ENCODE measurements around the gene PHLPP2. TPM values are rescaled to one million over a fixed set of nuclear protein-coding genes. Genes with fewer than 3 reads are reported as not detected.
"Not testable (repeated sequence)": the region's sequence is repeated elsewhere in the genome, so short reads cannot be mapped to it uniquely, and the experiment has no call there.

The PHLPP2 gene
- total RNA-seq, 1 experiment from 2014 or later = 15.7 TPM

GRCh38 chr16:71722801-71723536 lies 1.5 kb downstream of the PHLPP2 start:
- DNase-seq (ENCODE audit: low read depth) = peak; percentile 88

GRCh38 chr16:71721066-71721740 lies 3.3 kb downstream of the PHLPP2 start:
- no peak for DNase-seq (ENCODE audit: low read depth)

GRCh38 chr16:71712501-71712900 lies 12.0 kb downstream of the PHLPP2 start:
- no peak for DNase-seq (ENCODE audit: low read depth)

- DNase-seq (ENCODE audit: low read depth) = no peak
Measured at GRCh38 chr16:71711789-71712188, 12.7 kb downstream of the PHLPP2 start.

GRCh38 chr16:71709229-71709781 lies 15.2 kb downstream of the PHLPP2 start:
- DNase-seq (ENCODE audit: low read depth) = peak; percentile 77

- DNase-seq (ENCODE audit: low read depth) = no peak
Measured at GRCh38 chr16:71708696-71709095, 15.8 kb downstream of the PHLPP2 start.

GRCh38 chr16:71707199-71707598 lies 17.3 kb downstream of the PHLPP2 start:
- no peak for DNase-seq (ENCODE audit: low read depth)

- DNase-seq (ENCODE audit: low read depth) = no peak
Measured at GRCh38 chr16:71706046-71706445, 18.5 kb downstream of the PHLPP2 start.

- DNase-seq (ENCODE audit: low read depth) = no peak
Measured at GRCh38 chr16:71703333-71703732, 21.2 kb downstream of the PHLPP2 start.

GRCh38 chr16:71700831-71701230 lies 23.7 kb downstream of the PHLPP2 start:
- no peak for DNase-seq (ENCODE audit: low read depth)

GRCh38 chr16:71698491-71698890 lies 26.0 kb downstream of the PHLPP2 start:
- DNase-seq (ENCODE audit: low read depth) = no peak

GRCh38 chr16:71693164-71693563 lies 31.3 kb downstream of the PHLPP2 start:
- DNase-seq (ENCODE audit: low read depth) = no peak

GRCh38 chr16:71689901-71690300 lies 34.6 kb downstream of the PHLPP2 start:
- DNase-seq (ENCODE audit: low read depth) = no peak

GRCh38 chr16:71687861-71688260 lies 36.6 kb downstream of the PHLPP2 start:
- no peak for DNase-seq (ENCODE audit: low read depth)

- DNase-seq (ENCODE audit: low read depth) = not testable (repeated sequence)
Measured at GRCh38 chr16:71684280-71684679, 40.2 kb downstream of the PHLPP2 start.

- DNase-seq (ENCODE audit: low read depth) = no peak
Measured at GRCh38 chr16:71681360-71681759, 43.1 kb downstream of the PHLPP2 start.

GRCh38 chr16:71676236-71676635 lies 48.3 kb downstream of the PHLPP2 start:
- DNase-seq (ENCODE audit: low read depth) = no peak

- no peak for DNase-seq (ENCODE audit: low read depth)
Measured at GRCh38 chr16:71675380-71675779, 49.1 kb downstream of the PHLPP2 start.

- DNase-seq (ENCODE audit: low read depth) = no peak
Measured at GRCh38 chr16:71674229-71674628, 50.3 kb downstream of the PHLPP2 start.

- no peak for DNase-seq (ENCODE audit: low read depth)
Measured at GRCh38 chr16:71673582-71673973, 50.9 kb downstream of the PHLPP2 start.

GRCh38 chr16:71672803-71673581 lies 51.5 kb downstream of the PHLPP2 start:
- DNase-seq (ENCODE audit: low read depth) = no peak

GRCh38 chr16:71672125-71672524 lies 52.4 kb downstream of the PHLPP2 start:
- DNase-seq (ENCODE audit: low read depth) = no peak
